ENCODE data around the gene RPS19. TPM values are rescaled to one million over a fixed set of nuclear protein-coding genes. Genes with fewer than 3 reads are reported as not detected.

RPS19 gene
- total RNA-seq, 4 donors from 2014 or later: 595 to 1,336 (median 1,016) TPM

- H3K4me3 ChIP-seq: no peak overlapping the region
- TF ChIP-seq POLR2A (IDR thresholded peaks at IDR 0.05): no peak
- TF ChIP-seq POLR2AphosphoS5 (IDR thresholded peaks at IDR 0.05): no peak
- TF ChIP-seq, protein P1, sequence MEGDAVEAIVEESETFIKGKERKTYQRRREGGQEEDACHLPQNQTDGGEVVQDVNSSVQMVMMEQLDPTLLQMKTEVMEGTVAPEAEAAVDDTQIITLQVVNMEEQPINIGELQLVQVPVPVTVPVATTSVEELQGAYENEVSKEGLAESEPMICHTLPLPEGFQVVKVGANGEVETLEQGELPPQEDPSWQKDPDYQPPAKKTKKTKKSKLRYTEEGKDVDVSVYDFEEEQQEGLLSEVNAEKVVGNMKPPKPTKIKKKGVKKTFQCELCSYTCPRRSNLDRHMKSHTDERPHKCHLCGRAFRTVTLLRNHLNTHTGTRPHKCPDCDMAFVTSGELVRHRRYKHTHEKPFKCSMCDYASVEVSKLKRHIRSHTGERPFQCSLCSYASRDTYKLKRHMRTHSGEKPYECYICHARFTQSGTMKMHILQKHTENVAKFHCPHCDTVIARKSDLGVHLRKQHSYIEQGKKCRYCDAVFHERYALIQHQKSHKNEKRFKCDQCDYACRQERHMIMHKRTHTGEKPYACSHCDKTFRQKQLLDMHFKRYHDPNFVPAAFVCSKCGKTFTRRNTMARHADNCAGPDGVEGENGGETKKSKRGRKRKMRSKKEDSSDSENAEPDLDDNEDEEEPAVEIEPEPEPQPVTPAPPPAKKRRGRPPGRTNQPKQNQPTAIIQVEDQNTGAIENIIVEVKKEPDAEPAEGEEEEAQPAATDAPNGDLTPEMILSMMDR (IDR thresholded peaks at IDR 0.05): no peak
- TF ChIP-seq EP300 (IDR thresholded peaks at IDR 0.05; ENCODE audit: low read depth): no peak
- H3K27me3 ChIP-seq: peaks cover 29% of the 10 kb centered on the region
- H3K4me1 ChIP-seq: no peaks in the 10 kb centered on the region
- intact Hi-C loops (cut with DNase I; ENCODE audit: low total_unique reads): no loop called here
- 80% methylated on average over 2 of the region's 2 CpGs; no CpG with 5 or more reads in 1 of the 2 donors for WGBS, 2 donors (ENCODE audit: low coverage in 1 of 2)
- H3K9me3 ChIP-seq: no peaks in the 10 kb centered on the region
- in situ Hi-C loops (cut with MboI; ENCODE audit: low pct_ligation_motif_present in 1 of 4, low pct_unique_long_range_greater_than_20kb in 1 of 4, low sequenced_read_pairs in 3 of 4): loop anchor here in 1 of 4 donors (25.0 kb wide), 1 partner anchor 362 kb away; no protein-coding TSS in a partner anchor
- no peak for DNase-seq
- H3K27ac ChIP-seq: no peak overlapping the region
- H3K36me3 ChIP-seq: no peaks in the 10 kb centered on the region
These were observed 11.0 kb upstream of the RPS19 start for GRCh38 chr19:41849067-41849466.

DNA sequence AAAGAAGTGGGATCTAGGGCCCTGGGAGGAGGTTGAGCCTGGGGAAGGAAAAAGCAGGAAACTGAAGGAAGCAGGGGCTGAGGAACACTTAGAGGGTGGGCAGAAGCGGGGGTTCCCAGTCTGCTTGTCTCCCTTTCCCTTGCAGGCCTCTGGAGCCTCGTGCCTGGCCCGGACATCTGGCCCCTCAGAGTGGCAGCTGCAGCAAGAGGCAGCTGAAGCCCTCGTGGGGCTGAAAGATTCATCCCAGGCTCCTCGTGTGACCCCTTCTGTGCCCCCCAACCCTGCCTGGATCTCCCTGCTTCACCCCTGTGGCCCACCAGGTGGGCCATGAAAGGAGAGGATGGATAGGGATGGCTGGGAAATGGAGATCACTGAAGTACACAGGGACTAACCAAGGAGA, 9.7 kb upstream of the RPS19 start:
- 57% methylated on average over 5 of the region's 5 CpGs; no CpG with 5 or more reads in 1 of the 2 donors for WGBS, 2 donors (ENCODE audit: low coverage in 1 of 2)
- no peaks in the 10 kb centered on the region for H3K4me1 ChIP-seq
- intact Hi-C loops (cut with DNase I; ENCODE audit: low total_unique reads) (no loop called here), in situ Hi-C loops (cut with MboI; ENCODE audit: low pct_ligation_motif_present in 1 of 4, low pct_unique_long_range_greater_than_20kb in 1 of 4, low sequenced_read_pairs in 3 of 4) (no loop called here)
- H3K27me3 ChIP-seq: peaks cover 29% of the 10 kb centered on the region
- no peaks in the 10 kb centered on the region for H3K9me3 ChIP-seq
- DNase-seq: no peak
- H3K27ac ChIP-seq: no peak overlapping the region
- H3K36me3 ChIP-seq: no peaks in the 10 kb centered on the region
- no peak overlapping the region for H3K4me3 ChIP-seq
- TF ChIP-seq POLR2AphosphoS5 (IDR thresholded peaks at IDR 0.05): no peak
- TF ChIP-seq, protein P1 (IDR thresholded peaks at IDR 0.05): no peak

- Histone ChIP-seq H3K4me3 (no peak overlapping the region), H3K9me3 (no peaks in the 10 kb centered on the region), H3K27ac (no peak overlapping the region), H3K4me1 (no peaks in the 10 kb centered on the region), H3K36me3 (no peaks in the 10 kb centered on the region), H3K27me3 (peaks cover 29% of the 10 kb centered on the region)
- 36 to 49% methylated on average over 4 of the region's 4 CpGs for WGBS, 2 donors (ENCODE audit: low coverage in 1 of 2)
- intact Hi-C loops (cut with DNase I; ENCODE audit: low total_unique reads): no loop called here
- TF ChIP-seq, protein P1 (IDR thresholded peaks at IDR 0.05): no peak
- no peak for TF ChIP-seq POLR2AphosphoS5 (IDR thresholded peaks at IDR 0.05)
- TF ChIP-seq POLR2A (IDR thresholded peaks at IDR 0.05): no peak
- TF ChIP-seq EP300 (IDR thresholded peaks at IDR 0.05; ENCODE audit: low read depth): no peak
- in situ Hi-C loops (cut with MboI; ENCODE audit: low pct_ligation_motif_present in 1 of 4, low pct_unique_long_range_greater_than_20kb in 1 of 4, low sequenced_read_pairs in 3 of 4): no loop called here
- no peak for DNase-seq
These were observed 8.6 kb upstream of the RPS19 start for GRCh38 chr19:41851456-41851855.

- no peak overlapping the region for H3K27ac ChIP-seq
- H3K4me3 ChIP-seq: no peak overlapping the region
- intact Hi-C loops (cut with DNase I; ENCODE audit: low total_unique reads): no loop called here
- H3K36me3 ChIP-seq: no peaks in the 10 kb centered on the region
- no peaks in the 10 kb centered on the region for H3K9me3 ChIP-seq
- peaks cover 29% of the 10 kb centered on the region for H3K27me3 ChIP-seq
- no peaks in the 10 kb centered on the region for H3K4me1 ChIP-seq
- no peak for DNase-seq
- WGBS, 2 donors (ENCODE audit: low coverage in 1 of 2): 60 to 82% methylated on average over 1 to 2 of the region's 2 CpGs
- TF ChIP-seq EP300 (IDR thresholded peaks at IDR 0.05; ENCODE audit: low read depth): no peak
- TF ChIP-seq POLR2A (IDR thresholded peaks at IDR 0.05): no peak
- in situ Hi-C loops (cut with MboI; ENCODE audit: low pct_ligation_motif_present in 1 of 4, low pct_unique_long_range_greater_than_20kb in 1 of 4, low sequenced_read_pairs in 3 of 4): no loop called here
These were observed 6.7 kb upstream of the RPS19 start for GRCh38 chr19:41853344-41853743.

- Histone ChIP-seq H3K27ac (no peak overlapping the region), H3K36me3 (no peaks in the 10 kb centered on the region), H3K4me3 (no peak overlapping the region), H3K4me1 (no peaks in the 10 kb centered on the region), H3K9me3 (no peaks in the 10 kb centered on the region), H3K27me3 (peaks cover 29% of the 10 kb centered on the region)
- no peak for DNase-seq
- no peak for TF ChIP-seq POLR2AphosphoS5 (IDR thresholded peaks at IDR 0.05)
- TF ChIP-seq, protein P1 (IDR thresholded peaks at IDR 0.05): no peak
- TF ChIP-seq POLR2A (IDR thresholded peaks at IDR 0.05): no peak
- TF ChIP-seq EP300 (IDR thresholded peaks at IDR 0.05; ENCODE audit: low read depth): no peak
- intact Hi-C loops (cut with DNase I; ENCODE audit: low total_unique reads): no loop called here
- in situ Hi-C loops (cut with MboI; ENCODE audit: low pct_ligation_motif_present in 1 of 4, low pct_unique_long_range_greater_than_20kb in 1 of 4, low sequenced_read_pairs in 3 of 4): no loop called here
- WGBS, 2 donors (ENCODE audit: low coverage in 1 of 2): 64% methylated on average over 2 of the region's 2 CpGs; no CpG with 5 or more reads in 1 of the 2 donors
These were observed 6.3 kb upstream of the RPS19 start for GRCh38 chr19:41853768-41854167.
